Body of pancreas (tissue), 4 donors: ENCODE measurements around the gene TFAP2C.

Experiments used
- CTCF ChIP-seq, 7 experiments: fragments of 450-650 bp in 4 of 7; fragments of 200-600 bp in 3 of 7; sonication (generic) in 3 of 7; IDR thresholded peaks; one replicate each; pipeline ENCODE4 v1.5.1; 2016 to 2019; ENCODE audit warnings: antibody characterized with exemption in 7 of 7
- POLR2A ChIP-seq, 3 donors: fragments of 450-650 bp; IDR thresholded peaks; one replicate each; pipeline ENCODE4 v1.6.1; 2016; ENCODE audit warnings: antibody characterized with exemption in 3 of 3, mild to moderate bottlenecking in 2 of 3

DNA sequence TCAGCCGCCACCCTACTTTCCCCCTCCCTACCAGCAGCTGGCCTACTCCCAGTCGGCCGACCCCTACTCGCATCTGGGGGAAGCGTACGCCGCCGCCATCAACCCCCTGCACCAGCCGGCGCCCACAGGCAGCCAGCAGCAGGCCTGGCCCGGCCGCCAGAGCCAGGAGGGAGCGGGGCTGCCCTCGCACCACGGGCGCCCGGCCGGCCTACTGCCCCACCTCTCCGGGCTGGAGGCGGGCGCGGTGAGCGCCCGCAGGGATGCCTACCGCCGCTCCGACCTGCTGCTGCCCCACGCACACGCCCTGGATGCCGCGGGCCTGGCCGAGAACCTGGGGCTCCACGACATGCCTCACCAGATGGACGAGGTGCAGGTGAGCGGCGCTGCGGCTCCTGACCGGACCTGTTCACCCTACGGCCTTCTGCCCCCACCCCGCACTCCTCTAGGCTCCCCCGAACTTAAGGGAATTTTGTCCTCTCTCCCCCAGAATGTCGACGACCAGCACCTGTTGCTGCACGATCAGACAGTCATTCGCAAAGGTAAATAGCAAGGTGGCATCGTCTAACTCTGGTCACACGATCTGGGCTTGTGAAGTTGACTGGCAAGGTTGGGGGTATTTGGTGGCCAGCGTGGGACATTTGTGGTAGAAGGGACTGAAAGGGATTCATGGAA lies 2.3 kb downstream of the TFAP2C start:
- TF ChIP-seq CTCF (IDR thresholded peaks at IDR 0.05), result no peak
- no peak for TF ChIP-seq POLR2A (IDR thresholded peaks at IDR 0.05)
